HPDE6-E6E7 (cell line): ENCODE measurements around the gene ESCO1.
"Not testable (repeated sequence)": the region's sequence is repeated elsewhere in the genome, so short reads cannot be mapped to it uniquely, and the experiment has no call there.

Source experiments
- DNase-seq: peaks from one replicate; pipeline ENCODE4 v3.0.0; 2011; ENCODE audit warnings: missing footprints; ENCODE audit errors: extremely low spot score

The ESCO1 gene

GRCh38 chr18:21600526-21601410 lies at the start of gene ESCO1:
ESCO1 (minus strand) TSS chr18:21600704; CDS start chr18:21574843, 25,861 bp downstream.
- DNase-seq, result peak; percentile 93

GRCh38 chr18:21640375-21640774 lies 39.9 kb upstream of the ESCO1 start:
- not testable (repeated sequence) for DNase-seq

GRCh38 chr18:21638822-21639221 lies 38.3 kb upstream of the ESCO1 start:
- no peak for DNase-seq

GRCh38 chr18:21636769-21637168 lies 36.3 kb upstream of the ESCO1 start:
- DNase-seq, result no peak

- DNase-seq, result no peak
Measured at GRCh38 chr18:21634588-21635199, 34.2 kb upstream of the ESCO1 start.

GRCh38 chr18:21632393-21632792 lies 31.9 kb upstream of the ESCO1 start:
- DNase-seq, result no peak

GRCh38 chr18:21629089-21629832 lies 28.8 kb upstream of the ESCO1 start:
- no peak for DNase-seq

GRCh38 chr18:21621640-21622039 lies 21.1 kb upstream of the ESCO1 start:
- DNase-seq, result not testable (repeated sequence)

- peak; percentile 87 for DNase-seq
Measured at GRCh38 chr18:21612125-21613039, 11.9 kb upstream of the ESCO1 start, which contains the start of gene SNRPD1. SNRPD1 (plus strand) TSS chr18:21612314; CDS start chr18:21612430, 116 bp downstream.

GRCh38 chr18:21611401-21612124 lies 11.1 kb upstream of the ESCO1 start:
- DNase-seq, result not testable (repeated sequence)

GRCh38 chr18:21605213-21605612 lies 4.7 kb upstream of the ESCO1 start:
- no peak for DNase-seq

- no peak for DNase-seq
Measured at GRCh38 chr18:21604671-21605070, 4.2 kb upstream of the ESCO1 start.

- no peak for DNase-seq
Measured at GRCh38 chr18:21602299-21602587, 1.7 kb upstream of the ESCO1 start.

- peak; percentile 49 for DNase-seq
Measured at GRCh38 chr18:21599585-21600525, 649 bp downstream of the ESCO1 start.

- no peak for DNase-seq
Measured at GRCh38 chr18:21598726-21599584, 1.5 kb downstream of the ESCO1 start.

- no peak for DNase-seq
Measured at GRCh38 chr18:21597620-21598019, 2.9 kb downstream of the ESCO1 start.

GRCh38 chr18:21593540-21594257 lies 6.8 kb downstream of the ESCO1 start:
- no peak for DNase-seq

- DNase-seq, result not testable (repeated sequence)
Measured at GRCh38 chr18:21592361-21592760, 8.1 kb downstream of the ESCO1 start.
